GM12875 (cell line): Measurements from ENCODE around the gene KRTAP1-4.

Source experiments
- H3K4me3 ChIP-seq: one replicate; pipeline ENCODE4 v1.5.1; 2011; ENCODE audit warnings: low read depth, low read length, control low read depth
- CTCF ChIP-seq: IDR thresholded peaks from 2 replicates; pipeline ENCODE4 v1.5.1; 2011; ENCODE audit warnings: low read depth, mild to moderate bottlenecking, control low read depth, inconsistent platforms, low read length, moderate library complexity, borderline replicate concordance; ENCODE audit not compliant: insufficient read depth

The KRTAP1-4 gene, protein sequence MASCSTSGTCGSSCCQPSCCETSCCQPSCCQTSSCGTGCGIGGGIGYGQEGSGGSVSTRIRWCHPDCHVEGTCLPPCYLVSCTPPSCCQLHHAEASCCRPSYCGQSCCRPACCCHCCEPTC

GRCh38 chr17:41029633-41030245, at the start of gene KRTAP1-4:
Gene KRTAP1-4, minus strand, starts transcription at chr17:41030195. Its CDS starts 117 bp downstream, at chr17:41030078.
- H3K4me3 ChIP-seq = no peak within 1 kb of the TSS
- TF ChIP-seq CTCF = no peak

GRCh38 chr17:41076788-41077187, 46.8 kb upstream of the KRTAP1-4 start:
- TF ChIP-seq CTCF = no peak
- H3K4me3 ChIP-seq = no peak overlapping the region

DNA sequence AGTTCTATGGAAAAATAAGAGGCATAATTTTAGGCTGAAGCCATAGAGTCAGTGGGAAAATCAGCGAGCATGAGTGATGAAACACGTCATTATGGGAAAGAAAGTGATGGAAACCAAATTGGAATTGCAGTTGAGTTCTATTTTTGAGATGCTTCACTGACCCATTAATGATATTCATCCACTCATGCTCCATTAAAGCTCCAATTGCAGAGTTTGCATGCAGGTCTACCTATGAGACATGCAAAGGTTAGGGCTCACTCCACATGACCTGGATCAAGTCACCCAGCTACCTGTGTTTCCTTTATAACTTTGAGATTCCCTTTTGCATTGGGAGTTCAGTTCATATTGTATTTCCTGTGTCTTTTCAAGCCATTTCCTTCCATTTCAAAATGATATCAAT, 43.7 kb upstream of the KRTAP1-4 start:
- H3K4me3 ChIP-seq = no peak overlapping the region
- TF ChIP-seq CTCF = no peak

DNA sequence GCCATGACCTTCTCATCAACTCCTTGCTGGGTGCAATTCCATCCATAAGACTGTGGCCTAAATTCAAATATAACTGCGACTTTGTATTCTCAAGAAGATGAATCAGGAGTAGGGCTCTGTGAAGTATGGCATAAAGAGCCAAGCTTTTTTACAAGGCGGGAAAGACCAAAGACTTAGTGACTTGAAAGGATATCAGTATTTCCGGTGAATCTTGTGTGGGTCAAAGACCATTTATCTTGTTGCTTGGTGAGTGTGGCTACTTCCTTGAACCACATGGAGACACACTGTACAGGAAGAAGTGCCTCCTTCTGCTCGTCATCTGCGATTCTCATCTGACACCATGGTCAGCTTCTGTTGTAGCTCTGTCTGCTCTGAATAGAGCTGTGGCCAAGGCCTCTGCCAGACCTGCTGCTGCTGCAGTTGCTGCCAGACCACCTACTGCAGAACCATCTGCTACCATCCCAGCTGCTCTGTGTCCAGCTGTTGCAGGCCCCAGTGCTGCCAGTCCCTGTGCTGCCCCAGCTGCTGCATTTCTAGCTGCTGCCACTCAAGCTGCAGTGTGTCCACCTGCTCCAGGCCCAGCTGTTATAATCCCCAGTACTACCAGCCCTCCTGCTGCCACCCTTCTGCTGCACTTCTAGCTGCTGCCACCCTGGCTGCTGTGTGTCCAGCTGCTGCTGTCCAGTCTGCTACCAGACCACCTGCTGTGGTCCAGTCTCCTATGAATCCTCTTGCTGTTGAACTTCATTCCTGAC, 41.8 kb upstream of the KRTAP1-4 start:
- TF ChIP-seq CTCF = no peak
- no peak overlapping the region for H3K4me3 ChIP-seq

DNA sequence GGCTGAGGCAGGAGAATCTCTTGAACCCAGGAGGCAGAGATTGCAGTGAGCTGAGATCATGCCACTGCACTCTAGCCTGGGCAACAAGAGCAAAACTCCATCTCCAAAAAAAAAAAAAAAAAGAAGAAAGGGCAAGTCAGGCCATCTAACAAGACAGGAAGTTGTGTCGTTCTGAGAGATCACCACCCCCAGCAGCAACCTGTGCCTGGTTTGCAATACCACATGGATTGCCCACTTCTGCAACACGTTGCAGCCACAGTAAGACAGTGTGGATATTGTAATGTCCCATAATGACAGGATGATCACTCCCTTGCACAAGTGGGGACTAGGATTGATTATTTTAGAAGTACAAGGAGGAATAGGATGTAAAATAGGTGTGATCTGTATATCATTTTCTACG, 39.0 kb upstream of the KRTAP1-4 start:
- no peak overlapping the region for H3K4me3 ChIP-seq
- no peak for TF ChIP-seq CTCF

DNA sequence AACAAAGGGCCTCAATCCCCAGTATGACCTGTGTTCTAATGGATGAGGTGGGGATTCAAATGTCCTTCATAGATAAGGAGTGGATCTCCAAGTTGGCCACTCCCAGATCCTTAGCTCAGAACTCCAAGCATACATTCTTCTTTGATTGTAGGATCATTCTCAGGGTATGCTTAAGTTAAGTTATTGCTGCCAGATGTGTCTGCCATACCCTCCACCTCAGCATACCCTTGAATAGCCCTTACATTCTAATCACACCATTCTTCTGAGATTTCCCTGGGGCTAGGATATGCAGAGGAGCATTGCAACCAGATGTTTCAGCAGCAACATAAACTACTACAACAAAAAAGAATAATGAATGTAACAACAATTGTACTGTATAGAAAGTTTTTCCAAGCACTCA, 37.3 kb upstream of the KRTAP1-4 start:
- no peak overlapping the region for H3K4me3 ChIP-seq
- no peak for TF ChIP-seq CTCF
